Caki2 (cell line): Measurements from ENCODE around the gene TRMT11. TPM values are rescaled to one million over a fixed set of nuclear protein-coding genes. Genes with fewer than 3 reads are reported as not detected.
"Not testable (repeated sequence)": the region's sequence is repeated elsewhere in the genome, so short reads cannot be mapped to it uniquely, and the experiment has no call there.

Experiments
- DNase-seq: peaks from one replicate; pipeline ENCODE4 v3.0.0-alpha.2; 2015; ENCODE audit warnings: low read depth
- in situ Hi-C: cut with HindIII; loops from 2 replicates; pipeline ENCODE4 v1.10.0; 2016; ENCODE audit warnings: low sequenced_read_pairs, low pct_unique_long_range_greater_than_20kb, mixed read lengths
- total RNA-seq: library from RNA; depleted of rRNA; stranded (reverse); fragments of >200 nt; shearing (Covaris generic); gene quantifications from 2 replicates; pipeline ENCODE4 v1.2.3, GENCODE V29; 2014; ENCODE audit warnings: low replicate concordance

Gene TRMT11
- total RNA-seq, 1 experiment from 2014 or later: 10.9 TPM

GRCh38 chr6:126030045-126030444 lies 43.7 kb downstream of the TRMT11 start:
- in situ Hi-C loops: no loop called here

DNA sequence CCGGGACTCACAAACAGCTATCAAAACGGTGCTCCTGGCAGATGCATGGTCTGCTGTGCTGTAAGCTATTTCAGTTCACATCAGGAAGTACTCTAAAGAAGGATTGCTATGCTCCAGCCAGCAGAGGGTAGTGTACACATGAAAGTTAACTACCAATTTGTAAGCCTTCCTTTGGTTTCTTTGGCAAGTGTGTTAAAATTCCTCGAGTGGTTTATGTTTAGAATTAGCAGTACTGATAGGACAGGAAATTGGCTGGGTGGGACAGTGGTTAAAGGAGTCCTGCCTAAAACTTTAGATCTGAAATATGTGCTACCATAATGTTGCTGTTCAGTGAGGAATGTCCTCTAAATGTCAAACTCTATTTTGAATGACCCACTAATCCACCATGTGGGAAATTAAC lies 47.4 kb downstream of the TRMT11 start:
- DNase-seq: peak; percentile 46

More at GRCh38 chr6:126030045-126030444, 43.7 kb downstream of the TRMT11 start:
- no peak for DNase-seq

DNA sequence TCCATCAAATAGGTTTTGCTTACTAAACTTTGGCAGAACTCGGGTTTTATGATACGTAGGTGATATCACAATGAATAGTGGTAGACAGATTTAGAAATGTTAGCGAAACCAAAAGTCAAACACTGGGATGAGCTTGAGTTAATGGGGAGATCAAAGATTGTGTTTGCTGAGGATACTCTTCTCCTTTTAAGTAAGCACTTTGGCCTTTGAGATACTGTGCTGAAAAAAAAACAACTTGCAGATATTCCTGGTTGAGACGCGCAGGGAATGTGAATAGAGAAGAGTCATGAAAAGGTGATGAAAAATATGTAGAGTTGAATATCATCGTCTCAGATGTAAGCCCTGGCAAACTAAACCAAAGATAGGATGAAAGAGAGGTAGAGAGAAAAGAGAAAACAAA lies 48.3 kb downstream of the TRMT11 start:
- in situ Hi-C loops: no loop called here
- no peak for DNase-seq

More for the DNA sequence above, 47.4 kb downstream of the TRMT11 start:
- in situ Hi-C loops: no loop called here

DNA sequence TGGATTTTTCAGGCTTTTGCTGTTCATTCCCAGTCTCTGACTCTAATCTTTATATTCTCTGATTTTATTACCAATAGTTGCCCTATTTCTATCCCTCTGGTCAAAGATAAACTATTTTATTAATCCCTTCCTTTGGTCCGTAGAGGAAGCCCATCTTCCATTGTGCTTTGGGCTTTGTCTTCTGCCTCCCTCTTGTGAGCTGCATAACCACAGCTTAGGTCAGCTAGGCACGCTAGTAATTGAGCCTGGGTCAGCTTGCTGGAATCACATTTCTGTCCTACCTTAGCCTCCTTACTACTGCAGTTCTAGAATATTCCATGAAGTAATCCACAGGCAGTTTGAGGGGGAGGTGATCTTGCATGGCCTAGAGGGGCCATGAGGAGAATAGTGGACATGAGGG lies 49.4 kb downstream of the TRMT11 start:
- in situ Hi-C loops: no loop called here
- DNase-seq: no peak

- DNase-seq: no peak
- in situ Hi-C loops: no loop called here
Measured at GRCh38 chr6:126038234-126038633, 51.9 kb downstream of the TRMT11 start.

GRCh38 chr6:126039284-126039683 lies 52.9 kb downstream of the TRMT11 start:
- in situ Hi-C loops: no loop called here
- no peak for DNase-seq

- in situ Hi-C loops: no loop called here
- no peak for DNase-seq
Measured at GRCh38 chr6:126040394-126040793, 54.1 kb downstream of the TRMT11 start.

GRCh38 chr6:126040826-126041225 lies 54.5 kb downstream of the TRMT11 start:
- in situ Hi-C loops: no loop called here

DNA sequence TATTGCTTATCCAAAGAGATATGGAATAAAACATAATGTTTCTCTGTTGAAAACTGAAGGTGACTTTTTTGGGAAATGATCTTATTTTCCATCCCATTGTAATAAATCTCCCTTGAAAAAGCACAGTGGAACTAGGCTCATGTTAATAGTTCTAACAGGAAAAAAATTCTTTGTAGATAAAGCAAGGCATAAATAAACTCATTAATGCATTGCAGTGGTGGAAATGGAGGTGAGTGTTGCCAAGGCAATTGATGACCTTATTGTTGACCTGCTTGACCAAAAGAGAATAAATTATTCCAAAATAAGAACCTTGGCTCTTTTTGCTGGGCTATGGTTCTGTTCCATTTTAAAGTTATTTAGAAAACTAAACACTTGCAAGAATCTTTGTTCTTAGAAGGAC lies 55.2 kb downstream of the TRMT11 start:
- in situ Hi-C loops: no loop called here
- no peak for DNase-seq

More at GRCh38 chr6:126040826-126041225, 54.5 kb downstream of the TRMT11 start:
- DNase-seq: peak; percentile 52

DNA sequence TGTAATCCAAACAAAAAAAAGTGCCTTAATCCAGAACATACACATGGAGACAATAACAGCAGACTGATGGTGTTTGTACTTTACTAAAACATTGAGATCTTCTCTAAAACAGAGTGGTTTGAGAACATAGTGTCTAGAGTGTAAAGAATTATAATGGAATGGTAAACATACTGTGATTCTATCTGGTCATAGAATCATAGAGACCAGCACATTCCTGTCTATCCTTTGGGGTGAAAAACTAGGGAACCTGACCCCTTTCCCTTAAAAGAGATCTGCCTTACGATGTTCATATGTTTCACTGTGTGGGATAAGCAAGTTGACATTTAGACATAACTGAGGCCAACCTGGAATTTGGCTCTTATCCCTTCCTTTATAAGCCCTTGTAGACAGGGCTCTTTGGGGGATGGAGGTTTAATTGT lies 55.7 kb downstream of the TRMT11 start:
- in situ Hi-C loops: no loop called here
- DNase-seq: no peak

- no peak for DNase-seq
- in situ Hi-C loops: no loop called here
Measured at GRCh38 chr6:126047648-126048047, 61.3 kb downstream of the TRMT11 start.

- in situ Hi-C loops: no loop called here
- DNase-seq: no peak
Measured at GRCh38 chr6:126048635-126049034, 62.3 kb downstream of the TRMT11 start.

- in situ Hi-C loops: no loop called here
- DNase-seq: no peak
Measured at GRCh38 chr6:126050795-126051194, 64.5 kb downstream of the TRMT11 start.

GRCh38 chr6:126051791-126052190 lies 65.5 kb downstream of the TRMT11 start:
- DNase-seq: no peak
- in situ Hi-C loops: no loop called here

DNA sequence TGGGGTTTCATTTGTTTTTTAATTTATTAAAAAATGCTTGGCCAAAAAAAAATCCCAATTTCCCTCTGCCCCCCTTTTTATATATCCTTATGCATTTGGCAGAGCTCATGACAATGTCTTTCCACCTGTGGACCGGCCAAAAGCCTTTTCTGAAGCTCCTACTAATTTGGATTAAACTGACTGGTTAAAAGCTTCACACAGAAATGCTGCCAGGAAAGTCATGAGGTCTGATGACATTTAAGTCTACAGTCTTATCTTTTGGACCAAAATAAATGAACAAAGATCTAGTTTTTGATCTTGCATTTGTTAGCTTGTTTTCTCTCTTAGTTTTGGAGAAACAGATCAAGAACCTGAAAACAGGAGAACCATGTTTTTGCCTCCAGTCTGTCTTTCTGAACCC lies 66.1 kb downstream of the TRMT11 start:
- no peak for DNase-seq
- in situ Hi-C loops: no loop called here

GRCh38 chr6:126054258-126054702 lies 67.9 kb downstream of the TRMT11 start:
- DNase-seq: no peak
- in situ Hi-C loops: no loop called here

DNA sequence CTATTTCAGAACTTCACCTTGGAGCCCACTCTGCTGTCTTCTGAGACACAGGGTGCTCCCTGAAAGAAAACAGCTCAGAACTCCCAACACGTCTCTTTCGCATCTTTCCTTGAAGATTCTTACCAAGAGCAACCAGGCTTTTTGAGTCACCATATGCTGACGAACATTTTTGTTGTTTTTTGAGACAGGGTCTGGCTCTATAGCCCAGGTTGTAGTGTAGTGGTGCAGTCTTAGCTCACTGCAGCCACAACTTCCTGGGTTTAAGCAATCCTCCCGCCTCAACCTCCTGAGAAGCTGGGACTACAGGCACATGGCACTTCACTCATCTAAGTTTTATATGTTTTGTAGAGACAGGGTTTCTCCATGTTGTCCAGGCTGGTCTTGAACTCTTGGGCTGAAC lies 68.5 kb downstream of the TRMT11 start:
- in situ Hi-C loops: no loop called here
- no peak for DNase-seq

DNA sequence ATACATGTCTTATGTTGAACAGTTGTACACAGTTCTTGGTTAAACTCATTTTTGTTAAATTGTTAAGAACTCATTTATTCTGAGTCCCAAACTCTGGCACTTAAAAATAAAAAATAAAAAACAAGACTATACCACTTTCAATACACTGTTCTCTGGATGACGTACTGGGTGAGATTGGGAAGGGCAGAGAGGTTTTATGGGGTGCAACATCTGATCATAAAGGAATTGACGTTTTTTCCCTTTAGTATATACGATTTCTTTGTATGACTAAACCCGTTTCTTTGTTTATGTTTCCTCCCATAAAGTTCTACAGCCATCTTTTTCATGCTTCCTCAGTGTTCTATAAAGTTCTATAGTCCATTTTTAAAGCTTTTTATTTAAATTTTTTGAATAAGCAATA lies 69.1 kb downstream of the TRMT11 start:
- in situ Hi-C loops: no loop called here
- no peak for DNase-seq

DNA sequence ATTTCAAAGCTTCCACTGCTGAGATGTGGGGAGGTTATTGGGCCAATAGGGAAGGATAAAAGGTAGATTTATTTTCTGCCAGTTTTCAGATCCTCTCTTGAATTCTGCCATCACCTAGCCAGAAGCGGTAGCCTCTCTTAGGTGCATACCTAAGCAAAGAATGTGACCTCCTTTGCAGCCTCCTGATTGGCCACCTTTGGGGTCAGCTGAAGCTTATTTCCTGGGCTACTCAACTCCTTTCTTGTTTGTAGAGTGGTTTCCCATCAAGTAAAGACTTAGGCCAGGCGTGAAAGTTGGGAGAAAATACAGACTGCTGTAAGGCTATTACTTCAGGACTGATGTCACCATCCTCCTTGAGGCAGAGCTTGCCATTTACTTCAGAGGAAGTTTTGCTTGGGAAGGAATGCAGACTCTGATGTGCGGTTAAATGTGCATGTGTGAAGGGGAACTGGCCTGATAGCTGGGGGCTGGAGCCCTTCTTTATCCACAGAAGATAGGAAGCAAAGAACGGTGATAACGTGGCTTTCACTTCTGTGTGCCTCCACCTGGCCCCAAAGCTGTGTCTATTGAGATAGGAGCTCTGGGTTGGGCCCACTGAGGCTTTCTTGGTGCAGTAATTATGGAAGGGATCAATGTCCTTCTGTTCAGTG lies 70.1 kb downstream of the TRMT11 start:
- DNase-seq: no peak
- in situ Hi-C loops: no loop called here

DNA sequence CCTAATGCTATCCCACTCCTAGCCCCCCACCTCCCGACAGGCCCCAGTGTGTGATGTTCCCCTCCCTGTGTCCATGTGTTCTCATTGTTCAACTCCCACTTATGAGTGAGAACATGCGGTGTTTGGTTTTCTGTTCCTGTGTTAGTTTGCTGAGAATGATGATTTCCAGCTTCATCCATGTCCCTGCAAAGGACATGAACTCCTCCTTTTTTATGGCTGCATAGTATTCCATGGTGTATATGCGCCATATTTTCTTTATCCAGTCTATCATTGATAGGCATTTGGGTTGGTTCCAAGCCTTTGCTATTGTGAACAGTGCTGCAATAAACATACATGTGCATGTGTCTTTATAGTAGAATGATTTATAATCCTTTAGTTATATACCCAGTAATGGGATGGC lies 71.7 kb downstream of the TRMT11 start:
- in situ Hi-C loops, DNase-seq: not testable (repeated sequence)
